HG03378 (cell line): ENCODE measurements around the gene BUD31.
"Not testable (repeated sequence)": the region's sequence is repeated elsewhere in the genome, so short reads cannot be mapped to it uniquely, and the experiment has no call there.

Experiments
- ATAC-seq: cut with Tn5 transposase; IDR thresholded peaks from one replicate; pipeline ENCODE4 v1.9.1; 2021; ENCODE audit warnings: mild to moderate bottlenecking, moderate library complexity; ENCODE audit not compliant: unreplicated experiment

Gene BUD31

DNA sequence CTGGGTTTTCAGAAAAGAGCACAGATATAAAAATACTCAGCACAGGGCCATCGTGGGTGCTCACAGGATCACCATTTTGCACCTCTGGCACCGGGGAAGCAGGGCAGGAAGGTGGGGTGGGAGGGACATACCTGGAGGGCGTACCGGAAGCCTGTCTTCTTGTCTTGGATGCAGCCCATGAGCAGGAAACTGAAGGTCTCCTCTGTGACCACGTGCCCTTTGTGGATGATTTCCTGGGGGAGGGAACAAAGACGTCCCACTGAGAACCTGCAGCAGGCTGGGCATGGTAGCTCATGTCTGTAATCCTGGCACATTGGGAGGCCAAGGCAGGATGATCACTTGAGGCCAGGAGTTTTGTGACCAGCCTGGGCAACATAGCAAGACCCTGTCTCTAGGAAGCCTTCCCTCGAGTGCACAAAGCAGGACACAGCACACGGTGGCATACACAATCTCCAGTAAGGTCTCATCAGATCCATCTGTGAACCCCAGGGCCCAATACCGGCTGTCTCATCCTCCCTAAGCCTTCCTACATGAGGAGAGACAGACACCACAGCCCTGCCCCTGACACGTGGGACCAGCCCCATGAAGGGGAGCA is 20.3 kb downstream of the BUD31 start:
- ATAC-seq: no peak

DNA sequence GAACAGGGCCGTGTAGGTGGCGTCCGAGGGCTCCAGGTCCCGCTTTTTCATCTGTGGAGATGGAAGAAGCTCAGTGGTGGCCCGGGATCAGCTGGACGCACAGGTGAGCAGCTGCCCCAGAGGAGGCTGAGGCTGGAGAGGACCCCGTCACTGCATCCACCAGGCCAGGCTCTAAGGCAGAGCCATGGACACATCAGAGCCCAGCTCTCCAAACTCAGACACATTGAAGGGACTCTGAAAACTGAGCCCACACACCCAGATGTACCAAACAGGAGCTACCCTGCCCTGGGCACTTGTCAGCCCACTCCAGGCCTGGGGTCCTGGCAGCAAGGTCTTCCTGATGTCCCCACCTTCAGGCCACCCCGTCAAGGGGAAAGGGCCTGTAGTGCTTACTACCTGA is 21.0 kb downstream of the BUD31 start:
- ATAC-seq: no peak

DNA sequence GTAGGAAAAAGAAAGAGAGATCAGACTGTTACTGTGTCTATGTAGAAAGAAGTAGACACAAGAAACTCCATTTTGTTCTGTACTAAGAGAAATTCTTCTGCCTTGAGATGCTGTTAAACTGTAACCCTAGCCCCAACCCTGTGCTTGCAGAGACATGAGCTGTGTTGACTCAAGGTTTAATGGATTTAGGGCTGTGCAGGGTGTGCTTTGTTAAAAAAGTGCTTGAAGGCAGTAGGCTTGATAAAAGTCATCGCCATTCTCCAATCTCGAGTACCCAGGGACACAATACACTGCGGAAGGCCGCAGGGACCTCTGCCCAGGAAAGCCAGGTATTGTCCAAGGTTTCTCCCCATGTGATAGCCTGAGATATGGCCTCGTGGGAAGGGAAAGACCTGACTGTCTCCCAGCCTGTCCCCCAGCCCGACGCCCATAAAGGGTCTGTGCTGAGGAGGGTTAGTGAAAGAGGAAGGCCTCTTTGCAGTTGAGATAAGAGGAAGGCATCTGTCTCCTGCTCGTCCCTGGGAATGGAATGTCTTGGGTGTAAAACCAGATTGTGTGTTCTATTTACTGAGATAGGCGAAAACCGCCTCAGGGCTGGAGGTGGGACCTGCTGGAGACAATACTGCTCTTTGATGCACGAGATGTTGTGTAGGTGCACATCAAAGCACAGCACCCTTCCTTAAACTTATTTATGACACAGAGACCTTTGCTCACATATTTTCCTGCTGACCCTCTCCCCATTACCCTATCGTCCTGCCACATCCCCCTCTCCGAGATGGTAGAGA is 23.2 kb downstream of the BUD31 start:
- not testable (repeated sequence) for ATAC-seq

DNA sequence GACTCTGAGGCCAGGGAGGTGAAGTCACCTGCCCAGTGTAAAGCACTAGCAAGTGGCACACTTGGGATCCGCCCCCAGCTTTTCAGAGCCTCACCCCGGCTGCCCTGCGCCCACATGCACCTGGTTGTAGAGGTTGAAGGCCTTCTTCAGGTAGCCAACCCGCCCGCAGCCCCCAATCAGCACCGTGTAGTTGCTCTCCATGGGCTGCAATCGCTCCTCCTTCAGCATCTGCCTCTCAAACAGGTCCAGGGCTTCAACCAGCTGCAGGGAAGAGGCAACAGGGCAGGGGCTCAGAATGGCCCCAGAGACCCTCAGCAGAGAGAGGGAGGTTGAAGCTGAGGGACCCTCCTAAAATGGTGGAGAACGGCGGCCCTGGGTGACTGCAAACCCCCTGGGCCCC is 24.4 kb downstream of the BUD31 start:
- ATAC-seq: no peak

DNA sequence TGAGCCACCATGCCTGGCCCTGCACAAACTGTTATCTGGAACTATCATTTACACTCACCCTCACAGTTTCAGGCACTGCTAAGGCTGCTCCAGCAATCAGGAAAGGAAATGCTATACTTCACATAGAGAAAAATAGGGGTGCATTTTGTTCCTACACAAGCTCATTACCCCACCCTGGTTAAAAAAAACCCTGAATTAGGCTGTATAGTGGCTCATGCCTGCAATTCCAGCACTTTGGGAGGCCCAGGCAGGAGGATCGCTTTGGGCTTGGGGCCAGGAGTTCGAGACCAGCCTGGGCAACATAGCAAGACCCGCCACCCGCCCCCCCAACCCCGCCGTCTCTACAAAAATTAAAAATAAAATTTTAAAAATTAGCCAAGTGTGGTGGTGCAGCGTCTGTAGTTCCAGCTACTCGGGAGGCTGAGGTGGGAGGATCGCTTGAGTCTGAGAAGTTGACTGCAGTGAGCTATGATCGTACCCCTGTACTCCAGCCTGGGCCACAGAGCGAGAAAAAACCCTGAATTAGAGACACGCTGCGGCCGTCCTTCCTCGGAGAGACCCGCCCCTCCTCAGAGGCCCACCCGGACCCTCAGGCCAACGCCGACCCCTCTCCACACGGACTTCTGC is 29.3 kb downstream of the BUD31 start:
- no peak for ATAC-seq

DNA sequence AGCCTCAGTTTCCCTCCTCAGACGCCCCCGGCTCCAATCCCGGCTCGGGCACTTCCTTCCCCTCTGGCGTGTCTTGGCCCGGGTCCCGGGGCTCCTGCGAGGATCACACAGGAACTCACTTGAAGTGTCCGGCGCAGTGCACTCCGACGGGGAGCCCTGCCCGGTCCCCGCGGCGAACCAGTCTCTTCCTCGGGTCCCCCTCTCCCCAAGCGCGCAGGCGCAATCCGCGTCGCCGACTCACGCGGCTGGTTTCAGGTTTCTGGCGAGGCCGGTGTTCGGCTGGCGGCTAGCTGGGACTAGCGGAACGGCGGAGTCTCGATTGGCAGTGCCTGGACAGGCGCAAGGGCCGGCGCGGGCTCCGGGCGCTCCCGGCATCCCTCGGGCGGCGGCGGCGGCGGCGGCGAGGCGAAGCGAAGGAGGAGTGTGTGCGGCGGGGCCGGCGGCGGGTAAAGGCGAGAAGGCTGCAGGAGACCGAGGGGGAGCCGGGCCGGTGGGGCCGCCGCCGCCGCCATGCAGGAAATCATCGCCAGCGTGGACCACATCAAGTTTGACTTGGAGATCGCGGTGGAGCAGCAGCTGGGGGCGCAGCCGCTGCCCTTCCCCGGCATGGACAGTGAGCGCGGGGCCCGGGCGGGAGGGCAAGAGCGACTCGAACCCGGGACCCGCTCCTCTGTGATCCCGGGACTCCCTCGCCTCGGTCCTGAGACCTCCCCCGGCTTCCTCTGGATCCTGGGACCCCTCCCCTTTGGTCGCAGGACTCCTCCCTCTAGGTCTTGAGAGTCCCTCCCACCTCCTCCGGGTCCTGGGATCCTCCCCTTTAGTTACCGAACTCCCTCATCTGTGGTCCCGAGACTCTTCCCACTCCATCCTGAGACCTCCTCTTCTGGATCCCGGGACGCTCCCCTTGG is 30.1 kb downstream of the BUD31 start, which contains the start of the genes CPSF4 and PTCD1:
Gene CPSF4, plus strand, starts transcription at position 371 of the 908 bp plus-strand sequence. Its CDS starts 140 bp downstream, at position 511.
Gene PTCD1, minus strand, starts transcription at position 226 of the 908 bp plus-strand sequence. CDS start 3,556 bp downstream, outside the sequence.
- ATAC-seq: peak; percentile 87

DNA sequence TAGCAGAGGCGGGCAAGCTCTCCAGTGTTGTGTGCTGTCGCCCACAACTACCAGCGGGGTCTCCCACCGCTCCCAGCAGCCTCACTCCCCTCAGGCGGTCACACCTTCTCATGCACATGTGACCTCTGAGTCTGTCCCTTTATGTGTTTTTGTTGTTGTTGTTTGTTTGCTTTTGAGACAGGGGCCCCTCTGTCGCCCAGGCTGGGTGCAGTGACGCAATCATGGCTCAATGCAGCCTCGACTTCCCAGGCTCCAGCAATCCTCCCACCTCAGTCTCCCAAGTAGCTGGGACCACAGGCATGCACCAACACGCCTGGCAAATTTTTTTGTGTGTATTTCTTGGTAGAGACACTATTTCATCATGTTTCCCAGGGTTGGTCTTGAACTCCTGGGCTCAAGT is 31.4 kb downstream of the BUD31 start:
- no peak for ATAC-seq

DNA sequence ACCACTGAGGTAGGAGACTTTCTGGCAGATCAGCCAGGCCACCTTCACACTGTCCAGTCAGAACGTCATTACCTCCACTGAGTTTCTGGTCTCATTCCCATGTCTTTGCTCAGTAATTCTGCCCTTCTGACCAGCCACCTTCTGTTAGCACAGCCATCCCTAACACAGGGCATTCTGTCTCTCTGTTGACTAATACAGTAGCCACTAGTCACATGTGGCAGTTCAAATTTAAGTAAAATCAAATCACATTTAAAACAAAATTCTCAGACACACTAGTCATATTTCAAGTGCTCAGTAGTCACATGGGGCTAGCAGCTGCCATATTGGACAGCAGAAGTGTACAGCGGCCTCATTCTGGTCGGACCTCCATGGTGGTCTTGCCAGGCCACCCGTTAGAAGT is 37.3 kb downstream of the BUD31 start:
- no peak for ATAC-seq

DNA sequence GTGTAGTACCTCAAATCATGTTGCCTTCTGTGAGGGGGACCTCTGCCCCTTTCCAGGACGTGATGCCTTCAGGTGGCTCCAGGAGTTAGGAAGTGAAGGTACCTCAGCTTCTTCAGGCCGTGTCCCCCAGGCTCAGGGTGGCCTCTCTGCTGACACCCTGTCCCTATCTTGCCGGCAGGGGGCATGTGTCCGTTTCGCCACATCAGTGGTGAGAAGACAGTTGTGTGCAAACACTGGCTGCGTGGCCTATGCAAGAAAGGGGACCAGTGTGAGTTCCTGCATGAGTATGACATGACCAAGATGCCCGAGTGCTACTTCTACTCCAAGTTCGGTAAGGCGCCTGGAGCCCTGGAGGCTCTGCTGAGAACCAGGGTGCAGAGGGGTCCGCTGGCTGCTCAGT is 39.2 kb downstream of the BUD31 start:
- no peak for ATAC-seq

DNA sequence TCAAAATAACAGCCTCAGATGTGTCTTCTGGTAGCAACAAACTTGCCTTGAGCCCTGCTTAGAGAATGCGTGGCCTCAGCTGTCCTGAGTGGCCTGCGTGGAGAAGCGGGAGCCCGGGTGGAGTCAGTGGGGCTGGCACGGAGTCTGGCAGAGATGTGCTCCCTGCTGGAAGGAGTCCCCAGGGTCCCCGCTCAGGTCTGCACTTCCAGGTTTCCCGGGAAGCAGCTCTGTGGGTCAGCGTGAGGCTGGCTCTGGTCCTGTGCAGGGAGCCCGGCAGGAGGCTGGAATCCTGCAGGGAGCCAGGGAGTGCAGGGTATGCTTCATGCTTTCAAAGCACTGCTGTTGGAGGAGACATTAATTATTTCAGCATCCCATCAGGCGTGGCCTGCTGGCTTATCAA is 40.1 kb downstream of the BUD31 start:
- ATAC-seq: no peak

DNA sequence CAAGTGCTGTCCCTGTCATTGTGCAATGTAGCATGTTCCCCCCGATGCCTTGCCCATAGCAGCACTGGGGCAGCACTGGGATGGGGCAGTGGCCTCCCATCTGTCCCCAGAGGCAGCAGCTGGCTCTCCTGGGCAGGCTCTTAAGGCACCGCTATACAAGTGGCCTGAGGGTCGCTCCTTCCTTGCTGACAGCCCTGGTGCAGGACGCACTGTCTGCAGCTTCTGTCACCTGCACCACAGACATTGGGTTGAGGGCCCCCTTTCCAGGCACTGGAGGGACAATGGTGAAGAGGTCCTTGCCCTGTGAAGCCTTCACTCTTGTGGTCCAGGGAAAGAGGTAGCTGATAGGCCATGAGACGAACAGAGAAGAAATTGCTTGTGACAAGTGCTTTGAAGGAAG is 40.6 kb downstream of the BUD31 start:
- no peak for ATAC-seq

DNA sequence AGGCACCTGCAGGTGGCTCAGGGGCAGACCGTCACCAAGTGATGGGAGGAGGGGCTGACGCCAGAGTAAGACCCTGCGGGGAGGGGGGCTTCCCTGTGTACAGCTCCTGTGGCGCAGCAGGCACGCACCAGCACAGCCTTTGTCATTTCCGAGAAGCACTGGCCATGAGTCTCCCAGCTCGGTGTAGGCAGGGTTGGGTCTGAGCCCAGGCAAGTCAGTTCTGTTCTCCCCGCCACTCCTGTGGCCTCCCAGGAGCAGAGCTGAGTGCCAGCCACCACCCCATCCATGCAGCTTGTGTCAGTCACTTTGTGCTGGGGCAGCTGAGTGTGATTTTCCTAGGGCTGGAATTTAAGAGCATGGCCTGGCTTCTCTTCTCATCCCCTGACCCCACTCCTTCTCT is 43.2 kb downstream of the BUD31 start:
- ATAC-seq: no peak

DNA sequence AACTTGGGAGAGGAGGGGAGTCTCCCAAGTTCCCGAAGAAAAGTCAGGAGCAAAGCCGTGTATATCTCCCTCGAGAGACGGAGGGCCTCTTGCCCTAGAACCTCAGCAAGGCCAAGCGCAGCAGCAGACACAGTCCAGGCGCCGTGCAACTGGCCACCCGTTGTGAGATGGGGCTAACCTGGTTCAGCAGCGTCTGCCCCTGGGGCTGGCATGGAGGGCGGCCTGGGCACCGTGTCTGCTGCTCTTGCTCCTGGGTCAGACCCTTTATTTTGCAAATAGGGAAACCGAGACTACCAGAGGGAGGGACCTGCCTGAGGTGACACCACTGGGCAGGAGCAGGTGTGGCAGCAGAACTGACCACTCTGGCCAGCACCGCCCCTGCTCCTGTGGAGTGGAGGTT is 43.8 kb downstream of the BUD31 start:
- no peak for ATAC-seq

DNA sequence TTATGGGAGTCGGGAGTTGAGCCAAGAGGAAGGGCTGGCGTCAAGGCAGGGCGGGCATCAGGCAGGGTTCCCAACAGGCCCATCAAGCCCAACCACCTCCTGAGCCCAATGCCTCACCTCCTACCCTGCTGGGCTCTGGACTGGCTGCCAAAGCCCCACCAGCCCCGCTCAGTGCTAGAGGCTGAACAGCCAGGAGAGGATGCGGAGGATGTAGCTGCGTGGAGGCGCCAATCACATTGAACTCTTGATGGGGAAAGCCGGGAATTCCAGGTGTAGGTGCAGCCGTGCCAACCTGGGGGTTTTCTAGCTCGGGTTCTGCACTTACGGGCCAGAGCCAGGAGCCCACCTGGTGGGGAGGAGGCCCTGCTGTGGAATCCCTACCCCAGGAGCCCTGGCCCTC is 44.3 kb downstream of the BUD31 start:
- no peak for ATAC-seq

DNA sequence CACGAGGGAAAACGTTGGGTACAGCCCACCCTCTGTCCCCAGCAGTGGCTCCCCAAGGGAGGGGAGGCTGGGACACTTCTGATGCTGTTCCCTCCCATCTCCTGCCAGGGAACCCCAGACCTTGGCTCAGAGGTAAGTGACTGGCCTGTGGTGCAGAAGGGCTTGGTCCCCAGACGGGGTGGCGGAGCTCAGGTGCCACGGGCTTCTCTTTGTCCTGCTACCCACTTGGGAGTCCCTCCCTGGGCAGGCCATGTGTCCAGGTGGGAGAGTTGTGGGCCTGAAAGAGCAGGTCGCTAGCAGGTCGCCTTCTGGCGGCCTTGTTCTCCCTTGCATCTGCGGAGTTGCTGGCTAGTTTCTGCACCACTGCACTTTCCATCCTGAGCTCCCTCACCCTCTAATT is 47.1 kb downstream of the BUD31 start:
- no peak for ATAC-seq

DNA sequence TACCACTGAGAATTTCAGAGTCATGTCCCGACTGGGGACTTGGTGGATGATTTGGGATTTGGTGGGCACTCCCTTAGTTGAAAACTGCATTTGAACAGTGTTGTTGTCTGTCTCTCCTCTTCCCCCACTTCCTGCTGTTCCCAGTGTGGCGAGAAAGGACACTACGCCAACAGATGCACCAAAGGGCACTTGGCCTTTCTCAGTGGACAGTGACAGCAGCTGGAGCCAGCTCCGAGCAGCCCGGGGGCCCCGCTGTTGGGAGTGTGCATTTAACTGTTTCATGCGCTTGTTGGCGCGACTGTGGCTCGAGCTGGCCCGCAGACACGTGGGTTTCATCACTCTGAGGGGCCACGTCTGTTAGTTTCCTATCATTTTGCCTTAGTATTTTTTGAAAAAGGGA is 47.5 kb downstream of the BUD31 start:
- ATAC-seq: no peak

DNA sequence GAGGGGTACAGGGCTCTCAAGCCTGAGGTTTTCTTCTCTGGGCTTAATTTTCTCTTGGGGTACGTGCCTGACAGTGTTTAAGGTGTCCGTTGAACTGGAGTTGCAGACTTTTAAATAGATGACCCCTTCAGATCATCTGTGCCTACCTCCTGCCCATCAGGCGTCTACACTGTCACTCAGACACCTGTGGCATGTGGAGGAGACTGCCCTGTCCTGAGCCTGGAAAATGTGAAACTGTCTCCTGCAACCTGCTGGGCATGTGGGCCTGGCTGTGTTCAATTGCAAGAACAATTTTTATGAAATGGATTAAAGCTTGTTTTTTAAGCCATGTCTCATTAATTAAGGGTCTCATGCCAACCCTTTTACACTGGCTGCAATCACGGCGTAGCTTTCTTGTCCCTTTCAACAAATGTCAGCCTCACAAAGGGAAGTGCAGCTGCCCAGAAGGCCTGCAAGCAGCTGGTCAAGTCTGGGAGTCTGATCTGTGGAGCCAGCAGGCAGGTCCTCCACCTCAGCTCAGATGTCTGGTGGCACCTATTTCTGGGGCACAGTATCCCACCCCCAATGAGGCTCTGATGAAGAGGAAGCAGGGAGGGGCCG is 48.4 kb downstream of the BUD31 start:
- ATAC-seq: no peak

DNA sequence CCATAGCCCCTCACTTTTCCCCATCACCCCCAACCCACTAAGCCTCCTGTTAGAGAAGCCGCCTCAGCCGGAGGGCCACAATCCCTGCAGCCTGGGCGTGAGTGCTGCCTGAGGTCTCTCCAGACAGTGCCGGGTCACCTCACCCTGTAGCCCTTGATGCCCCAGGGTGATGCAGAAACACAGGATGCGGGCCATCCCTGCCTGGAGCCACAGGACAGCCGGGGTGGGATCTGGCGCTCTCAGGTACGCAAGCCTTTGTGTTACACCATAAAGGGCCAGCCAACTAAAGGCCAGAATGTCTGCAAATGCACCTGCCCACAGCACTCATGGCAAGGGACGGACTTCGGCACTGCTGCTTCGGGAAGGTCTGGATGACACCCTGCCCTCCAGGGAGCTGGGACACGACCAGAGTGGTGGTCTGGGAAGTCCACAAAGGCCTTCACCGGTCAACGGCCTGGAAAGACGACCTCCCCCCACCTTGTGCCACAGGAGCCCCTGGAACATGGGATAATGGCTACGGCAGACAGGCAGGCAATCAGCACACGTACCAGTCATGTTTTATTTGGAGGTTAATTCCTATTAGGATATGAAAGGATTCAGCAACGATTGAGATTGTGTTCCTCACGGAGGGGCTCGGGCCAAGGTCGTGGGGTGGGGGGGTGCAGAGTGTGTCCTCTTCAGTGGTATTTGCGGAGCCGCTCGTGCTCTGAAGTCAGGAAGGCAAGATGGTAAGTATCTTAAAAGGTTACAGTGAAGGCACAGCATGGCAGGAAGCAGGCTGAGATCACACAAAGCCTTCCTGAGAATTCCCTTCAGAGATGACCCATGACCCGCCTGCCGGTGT is 49.1 kb downstream of the BUD31 start:
- no peak for ATAC-seq

DNA sequence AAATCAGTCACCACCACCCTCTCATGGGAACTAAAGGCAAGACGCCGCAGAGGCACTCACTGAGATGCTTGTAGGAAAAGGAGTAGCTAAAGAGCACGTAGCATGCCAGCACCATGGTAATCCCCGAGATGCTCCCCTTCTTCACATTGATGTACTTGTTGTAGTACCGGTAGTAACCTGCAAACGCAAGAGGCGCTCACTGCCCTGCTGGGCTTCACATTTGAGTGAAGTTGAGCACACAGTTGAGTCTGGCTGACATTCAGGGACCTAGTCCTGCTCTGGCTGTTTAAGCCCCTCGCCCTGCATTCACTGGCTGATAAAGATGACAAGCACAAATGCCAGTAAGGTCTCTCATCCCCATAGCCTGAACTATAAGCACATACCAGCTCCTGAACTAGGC is 50.3 kb downstream of the BUD31 start:
- ATAC-seq: no peak

DNA sequence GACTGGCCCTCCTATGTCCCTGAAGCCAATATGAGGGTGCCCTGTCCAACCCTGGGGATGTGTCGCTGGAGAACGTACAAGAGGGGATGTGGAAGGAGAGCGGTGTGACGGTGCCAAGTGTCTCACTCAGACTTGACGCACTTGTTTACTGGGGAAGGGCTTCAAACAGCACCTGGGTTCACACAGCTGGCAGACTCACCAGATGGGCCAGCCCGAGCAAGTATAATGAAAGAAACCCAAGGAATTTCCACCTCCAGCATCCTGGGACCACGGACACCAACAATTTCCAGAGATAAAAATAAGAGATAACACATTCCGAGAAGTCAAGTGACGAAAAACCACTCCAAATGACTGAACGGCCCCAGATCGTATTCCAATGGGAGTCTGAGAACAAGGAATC is 51.9 kb downstream of the BUD31 start:
- ATAC-seq: no peak
